ENCODE measurements around the gene HMX2. TPM values are rescaled to one million over a fixed set of nuclear protein-coding genes. Genes with fewer than 3 reads are reported as not detected.

The HMX2 gene
- total and polyA plus RNA-seq, 2 of the 13 experiments (the other 11 are each of a cell fraction or from before 2014, with no cell fraction given) = not detected

DNA sequence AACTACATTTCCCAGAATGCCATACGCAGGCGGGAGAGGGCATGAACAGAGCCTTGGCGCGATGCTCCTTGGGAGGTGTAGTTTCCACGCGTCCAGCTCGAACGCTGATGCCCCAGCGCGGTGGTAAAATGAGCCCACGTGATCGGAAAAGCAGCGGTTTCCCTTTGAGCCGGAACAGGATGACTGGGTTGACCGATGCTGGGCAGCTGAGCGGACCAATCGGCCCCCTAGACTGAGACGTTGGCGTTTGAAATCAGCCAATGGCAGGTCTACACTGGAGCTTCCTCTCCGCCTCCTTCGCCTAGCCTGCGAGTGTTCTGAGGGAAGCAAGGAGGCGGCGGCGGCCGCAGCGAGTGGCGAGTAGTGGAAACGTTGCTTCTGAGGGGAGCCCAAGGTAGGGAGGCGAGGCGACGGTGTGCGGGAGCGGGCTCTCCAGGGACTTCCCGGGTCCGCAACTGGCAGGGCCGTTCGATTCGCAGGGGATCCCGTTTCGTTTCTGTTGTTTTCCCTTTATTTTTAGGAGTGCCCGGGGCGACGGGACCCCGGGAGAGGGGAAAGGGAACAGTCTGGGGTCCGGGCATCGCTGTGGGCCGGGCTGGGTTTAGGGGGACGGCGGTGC lies 6.3 kb downstream of the HMX2 start, which contains the start of gene BUB3 (continued):
- no peak for TF ChIP-seq NAIF1 (CRISPR knock-in tag; IDR thresholded peaks at IDR 0.05; ENCODE audit: borderline replicate concordance)
- TF ChIP-seq ZNF703 (CRISPR knock-in tag; IDR thresholded peaks at IDR 0.05; ENCODE audit: borderline replicate concordance) = no peak
- TF ChIP-seq, protein P1, sequence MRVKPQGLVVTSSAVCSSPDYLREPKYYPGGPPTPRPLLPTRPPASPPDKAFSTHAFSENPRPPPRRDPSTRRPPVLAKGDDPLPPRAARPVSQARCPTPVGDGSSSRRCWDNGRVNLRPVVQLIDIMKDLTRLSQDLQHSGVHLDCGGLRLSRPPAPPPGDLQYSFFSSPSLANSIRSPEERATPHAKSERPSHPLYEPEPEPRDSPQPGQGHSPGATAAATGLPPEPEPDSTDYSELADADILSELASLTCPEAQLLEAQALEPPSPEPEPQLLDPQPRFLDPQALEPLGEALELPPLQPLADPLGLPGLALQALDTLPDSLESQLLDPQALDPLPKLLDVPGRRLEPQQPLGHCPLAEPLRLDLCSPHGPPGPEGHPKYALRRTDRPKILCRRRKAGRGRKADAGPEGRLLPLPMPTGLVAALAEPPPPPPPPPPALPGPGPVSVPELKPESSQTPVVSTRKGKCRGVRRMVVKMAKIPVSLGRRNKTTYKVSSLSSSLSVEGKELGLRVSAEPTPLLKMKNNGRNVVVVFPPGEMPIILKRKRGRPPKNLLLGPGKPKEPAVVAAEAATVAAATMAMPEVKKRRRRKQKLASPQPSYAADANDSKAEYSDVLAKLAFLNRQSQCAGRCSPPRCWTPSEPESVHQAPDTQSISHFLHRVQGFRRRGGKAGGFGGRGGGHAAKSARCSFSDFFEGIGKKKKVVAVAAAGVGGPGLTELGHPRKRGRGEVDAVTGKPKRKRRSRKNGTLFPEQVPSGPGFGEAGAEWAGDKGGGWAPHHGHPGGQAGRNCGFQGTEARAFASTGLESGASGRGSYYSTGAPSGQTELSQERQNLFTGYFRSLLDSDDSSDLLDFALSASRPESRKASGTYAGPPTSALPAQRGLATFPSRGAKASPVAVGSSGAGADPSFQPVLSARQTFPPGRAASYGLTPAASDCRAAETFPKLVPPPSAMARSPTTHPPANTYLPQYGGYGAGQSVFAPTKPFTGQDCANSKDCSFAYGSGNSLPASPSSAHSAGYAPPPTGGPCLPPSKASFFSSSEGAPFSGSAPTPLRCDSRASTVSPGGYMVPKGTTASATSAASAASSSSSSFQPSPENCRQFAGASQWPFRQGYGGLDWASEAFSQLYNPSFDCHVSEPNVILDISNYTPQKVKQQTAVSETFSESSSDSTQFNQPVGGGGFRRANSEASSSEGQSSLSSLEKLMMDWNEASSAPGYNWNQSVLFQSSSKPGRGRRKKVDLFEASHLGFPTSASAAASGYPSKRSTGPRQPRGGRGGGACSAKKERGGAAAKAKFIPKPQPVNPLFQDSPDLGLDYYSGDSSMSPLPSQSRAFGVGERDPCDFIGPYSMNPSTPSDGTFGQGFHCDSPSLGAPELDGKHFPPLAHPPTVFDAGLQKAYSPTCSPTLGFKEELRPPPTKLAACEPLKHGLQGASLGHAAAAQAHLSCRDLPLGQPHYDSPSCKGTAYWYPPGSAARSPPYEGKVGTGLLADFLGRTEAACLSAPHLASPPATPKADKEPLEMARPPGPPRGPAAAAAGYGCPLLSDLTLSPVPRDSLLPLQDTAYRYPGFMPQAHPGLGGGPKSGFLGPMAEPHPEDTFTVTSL (CRISPR knock-in tag; IDR thresholded peaks at IDR 0.05; ENCODE audit: borderline replicate concordance) = 0 out of 2 replicates have a peak, but pooled peaks have one; percentile 42
- TF ChIP-seq FOXK1 (CRISPR knock-in tag; IDR thresholded peaks at IDR 0.05; ENCODE audit: borderline replicate concordance, low read depth) = peak; percentile 77; the same call in 1 of the 2 replicates
- TF ChIP-seq HNF4A (CRISPR knock-in tag; IDR thresholded peaks at IDR 0.05) = peak; percentile 31; the same call in 1 of the 2 replicates
- TF ChIP-seq TAF1 (CRISPR knock-in tag; IDR thresholded peaks at IDR 0.05) = peak; percentile 86
- TF ChIP-seq WIZ (CRISPR knock-in tag; IDR thresholded peaks at IDR 0.05) = 0 out of 2 replicates have a peak, but pooled peaks have one; percentile 25
- peak; percentile 96 for TF ChIP-seq GABPB1 (CRISPR knock-in tag; IDR thresholded peaks at IDR 0.05)
- TF ChIP-seq TGIF2 (CRISPR knock-in tag; IDR thresholded peaks at IDR 0.05) = no peak
- TF ChIP-seq, protein P2, sequence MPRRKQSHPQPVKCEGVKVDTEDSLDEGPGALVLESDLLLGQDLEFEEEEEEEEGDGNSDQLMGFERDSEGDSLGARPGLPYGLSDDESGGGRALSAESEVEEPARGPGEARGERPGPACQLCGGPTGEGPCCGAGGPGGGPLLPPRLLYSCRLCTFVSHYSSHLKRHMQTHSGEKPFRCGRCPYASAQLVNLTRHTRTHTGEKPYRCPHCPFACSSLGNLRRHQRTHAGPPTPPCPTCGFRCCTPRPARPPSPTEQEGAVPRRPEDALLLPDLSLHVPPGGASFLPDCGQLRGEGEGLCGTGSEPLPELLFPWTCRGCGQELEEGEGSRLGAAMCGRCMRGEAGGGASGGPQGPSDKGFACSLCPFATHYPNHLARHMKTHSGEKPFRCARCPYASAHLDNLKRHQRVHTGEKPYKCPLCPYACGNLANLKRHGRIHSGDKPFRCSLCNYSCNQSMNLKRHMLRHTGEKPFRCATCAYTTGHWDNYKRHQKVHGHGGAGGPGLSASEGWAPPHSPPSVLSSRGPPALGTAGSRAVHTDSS (CRISPR knock-in tag; conservative IDR thresholded peaks at IDR 0.05) = 0 out of 2 replicates have a peak, but pooled peaks have one; percentile 45
- no peak for TF ChIP-seq CENPX (CRISPR knock-in tag; IDR thresholded peaks at IDR 0.05)
- peak; percentile 65; the same call in 1 of the 2 replicates for TF ChIP-seq YEATS4 (CRISPR knock-in tag; IDR thresholded peaks at IDR 0.05; ENCODE audit: borderline replicate concordance)
- peak; percentile 89 for TF ChIP-seq ZNF619 (CRISPR knock-in tag; IDR thresholded peaks at IDR 0.05)

All from HepG2 (cell line).